ENCODE measurements around the gene LYRM9.

LYRM9 gene

GRCh38 chr17:27892866-27893769, at the start of gene LYRM9:
Gene LYRM9 (minus strand): TSS chr17:27893365. CDS start chr17:27882694, 10,671 bp downstream.
- Histone ChIP-seq H3K36me3 (ENCODE audit: low read depth) (no peaks in the 10 kb centered on the region), H3K4me3 (ENCODE audit: severe bottlenecking) (peak within 1 kb of the TSS; percentile 42), H3K9me3 (ENCODE audit: severe bottlenecking) (no peaks in the 10 kb centered on the region), H3K27me3 (ENCODE audit: insufficient read depth, poor library complexity, severe bottlenecking) (no peaks in the 10 kb centered on the region), H3K27ac (ENCODE audit: poor library complexity, severe bottlenecking) (no peak within 1 kb of the TSS), H3K4me1 (ENCODE audit: insufficient read depth, poor library complexity, severe bottlenecking) (peaks cover 4% of the 10 kb centered on the region)
- peak; percentile 99 for TF ChIP-seq CTCF (IDR thresholded peaks at IDR 0.05; ENCODE audit: poor library complexity, severe bottlenecking)
- DNase-seq (ENCODE audit: low spot score), result peak; percentile 80
- peak; percentile 98 for ATAC-seq (ENCODE audit: low read depth)

GRCh38 chr17:27940503-27941428, 47.6 kb upstream of the LYRM9 start:
- Histone ChIP-seq H3K27ac (ENCODE audit: poor library complexity, severe bottlenecking) (no peak overlapping the region), H3K9me3 (ENCODE audit: severe bottlenecking) (no peaks in the 10 kb centered on the region), H3K27me3 (ENCODE audit: insufficient read depth, poor library complexity, severe bottlenecking) (no peaks in the 10 kb centered on the region), H3K4me1 (ENCODE audit: insufficient read depth, poor library complexity, severe bottlenecking) (peaks cover 6% of the 10 kb centered on the region), H3K4me3 (ENCODE audit: severe bottlenecking) (no peak overlapping the region), H3K36me3 (ENCODE audit: low read depth) (no peaks in the 10 kb centered on the region)
- ATAC-seq (ENCODE audit: low read depth) (no peak), DNase-seq (ENCODE audit: low spot score) (no peak)
- no peak for TF ChIP-seq CTCF (IDR thresholded peaks at IDR 0.05; ENCODE audit: poor library complexity, severe bottlenecking)

GRCh38 chr17:27939474-27940465, 46.6 kb upstream of the LYRM9 start:
- H3K9me3 ChIP-seq (ENCODE audit: severe bottlenecking), result no peaks in the 10 kb centered on the region
- no peak overlapping the region for H3K27ac ChIP-seq (ENCODE audit: poor library complexity, severe bottlenecking)
- ATAC-seq (ENCODE audit: low read depth) (no peak), DNase-seq (ENCODE audit: low spot score) (no peak)
- H3K36me3 ChIP-seq (ENCODE audit: low read depth), result no peaks in the 10 kb centered on the region
- no peak for TF ChIP-seq CTCF (IDR thresholded peaks at IDR 0.05; ENCODE audit: poor library complexity, severe bottlenecking)
- H3K27me3 ChIP-seq (ENCODE audit: insufficient read depth, poor library complexity, severe bottlenecking), result no peaks in the 10 kb centered on the region
- H3K4me1 ChIP-seq (ENCODE audit: insufficient read depth, poor library complexity, severe bottlenecking), result peaks cover 5% of the 10 kb centered on the region
- H3K4me3 ChIP-seq (ENCODE audit: severe bottlenecking), result no peak overlapping the region

GRCh38 chr17:27938864-27939263, 45.7 kb upstream of the LYRM9 start:
- Histone ChIP-seq H3K36me3 (ENCODE audit: low read depth) (no peaks in the 10 kb centered on the region), H3K27ac (ENCODE audit: poor library complexity, severe bottlenecking) (no peak overlapping the region), H3K27me3 (ENCODE audit: insufficient read depth, poor library complexity, severe bottlenecking) (no peaks in the 10 kb centered on the region), H3K4me1 (ENCODE audit: insufficient read depth, poor library complexity, severe bottlenecking) (no peaks in the 10 kb centered on the region), H3K4me3 (ENCODE audit: severe bottlenecking) (no peak overlapping the region), H3K9me3 (ENCODE audit: severe bottlenecking) (no peaks in the 10 kb centered on the region)
- no peak for ATAC-seq (ENCODE audit: low read depth)
- DNase-seq (ENCODE audit: low spot score), result no peak
- TF ChIP-seq CTCF (IDR thresholded peaks at IDR 0.05; ENCODE audit: poor library complexity, severe bottlenecking), result no peak

All from RWPE2 (cell line).